Measurements from ENCODE around the gene ARMC7. TPM values are rescaled to one million over a fixed set of nuclear protein-coding genes. Genes with fewer than 3 reads are reported as not detected.
A peak's percentile ranks its signal among the peaks of the same experiment; 100 is the strongest.

The ARMC7 gene
- total and polyA plus RNA-seq, 12 donors, result 3.7 to 13.8 (median 7.8) TPM

DNA sequence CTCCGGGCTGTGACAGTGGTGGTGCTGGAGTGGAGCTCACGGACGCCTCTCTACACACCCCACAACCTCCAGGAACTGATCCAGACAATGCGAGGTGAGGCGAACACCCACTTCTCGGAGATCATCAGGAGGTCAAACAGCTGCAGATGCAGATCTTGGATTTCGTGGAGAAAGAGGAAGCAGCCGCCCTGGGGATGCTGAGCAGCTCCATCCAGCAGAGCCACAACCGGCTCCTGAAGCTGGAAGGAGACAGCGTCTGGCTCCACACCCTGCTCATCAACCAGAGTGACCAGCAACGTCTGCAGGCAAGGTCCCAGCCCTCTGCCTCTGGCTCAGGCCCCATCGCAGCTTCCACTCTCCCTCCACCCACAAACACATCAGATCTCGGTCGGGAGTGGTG is 35.2 kb upstream of the ARMC7 start:
- Histone ChIP-seq H3K27ac (peak overlapping the region in 1 of 5 donors; percentile 60), H3K9me3 (replicated peaks in 1 of 3) (no peaks in the 10 kb centered on the region), H3K36me3 (replicated peaks in 1 of 2) (no peaks in the 10 kb centered on the region), H3K4me3 (no peak overlapping the region), H3K4me1 (replicated peaks in 1 of 2) (peaks cover 14 to 34% of the 10 kb centered on the region in 2 donors), H3K27me3 (no peaks in the 10 kb centered on the region)
- no peak for DNase-seq
- intact Hi-C loops (cut with DNase I), result no loop called here
- WGBS, 4 donors, result 84 to 94% (median 87%) methylated on average over 9 to 14 of the region's 14 CpGs
- no peak for TF ChIP-seq POLR2A (IDR thresholded peaks at IDR 0.05)
- TF ChIP-seq, protein P1, sequence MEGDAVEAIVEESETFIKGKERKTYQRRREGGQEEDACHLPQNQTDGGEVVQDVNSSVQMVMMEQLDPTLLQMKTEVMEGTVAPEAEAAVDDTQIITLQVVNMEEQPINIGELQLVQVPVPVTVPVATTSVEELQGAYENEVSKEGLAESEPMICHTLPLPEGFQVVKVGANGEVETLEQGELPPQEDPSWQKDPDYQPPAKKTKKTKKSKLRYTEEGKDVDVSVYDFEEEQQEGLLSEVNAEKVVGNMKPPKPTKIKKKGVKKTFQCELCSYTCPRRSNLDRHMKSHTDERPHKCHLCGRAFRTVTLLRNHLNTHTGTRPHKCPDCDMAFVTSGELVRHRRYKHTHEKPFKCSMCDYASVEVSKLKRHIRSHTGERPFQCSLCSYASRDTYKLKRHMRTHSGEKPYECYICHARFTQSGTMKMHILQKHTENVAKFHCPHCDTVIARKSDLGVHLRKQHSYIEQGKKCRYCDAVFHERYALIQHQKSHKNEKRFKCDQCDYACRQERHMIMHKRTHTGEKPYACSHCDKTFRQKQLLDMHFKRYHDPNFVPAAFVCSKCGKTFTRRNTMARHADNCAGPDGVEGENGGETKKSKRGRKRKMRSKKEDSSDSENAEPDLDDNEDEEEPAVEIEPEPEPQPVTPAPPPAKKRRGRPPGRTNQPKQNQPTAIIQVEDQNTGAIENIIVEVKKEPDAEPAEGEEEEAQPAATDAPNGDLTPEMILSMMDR (IDR thresholded peaks at IDR 0.05), result no peak

DNA sequence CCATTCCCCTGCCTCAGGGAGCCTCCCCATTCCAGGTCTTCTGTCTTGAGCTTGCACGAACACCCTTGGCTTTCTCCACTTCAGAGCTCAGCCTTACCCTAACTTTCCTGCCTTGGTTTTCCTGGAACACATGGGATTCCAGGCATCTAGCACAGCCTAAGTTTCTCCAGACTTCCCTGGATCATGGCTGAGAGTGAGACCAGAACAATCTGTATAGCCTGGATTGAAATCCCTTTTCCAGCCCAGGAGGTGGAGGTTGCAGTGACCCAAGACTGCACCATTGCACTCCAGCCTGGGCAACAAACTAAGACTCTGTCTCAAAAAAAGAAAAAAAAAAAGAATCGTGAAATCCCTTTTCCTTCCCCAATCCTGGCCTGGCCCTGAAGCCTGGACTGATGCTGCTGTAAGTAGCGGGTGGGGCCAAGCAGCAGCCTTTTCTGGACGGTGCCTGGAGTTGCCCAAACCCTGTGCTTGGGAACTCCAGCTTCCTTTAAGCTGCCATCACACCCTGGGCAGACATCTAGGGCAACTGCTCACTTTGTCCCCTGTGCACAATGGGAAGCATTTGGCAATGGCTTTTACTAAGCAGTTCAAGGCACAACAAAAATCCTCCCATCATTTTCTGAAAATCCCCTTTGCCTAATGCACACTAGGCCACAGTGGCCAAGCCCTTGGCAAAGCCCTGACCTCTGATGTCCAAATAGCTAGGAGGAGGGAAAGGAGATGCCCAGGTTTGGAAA is 34.0 kb upstream of the ARMC7 start:
- H3K9me3 ChIP-seq (replicated peaks in 1 of 3), result no peaks in the 10 kb centered on the region
- TF ChIP-seq POLR2A (IDR thresholded peaks at IDR 0.05), result no peak
- no peaks in the 10 kb centered on the region for H3K36me3 ChIP-seq (replicated peaks in 1 of 2)
- no peaks in the 10 kb centered on the region for H3K27me3 ChIP-seq
- H3K4me3 ChIP-seq, result no peak overlapping the region
- DNase-seq, result no peak
- intact Hi-C loops (cut with DNase I), result no loop called here
- H3K4me1 ChIP-seq (replicated peaks in 1 of 2), result peaks cover 14 to 38% of the 10 kb centered on the region in 2 donors
- WGBS, 4 donors, result 62 to 70% (median 66%) methylated on average over 4 of the region's 4 CpGs
- no peak overlapping the region for H3K27ac ChIP-seq

DNA sequence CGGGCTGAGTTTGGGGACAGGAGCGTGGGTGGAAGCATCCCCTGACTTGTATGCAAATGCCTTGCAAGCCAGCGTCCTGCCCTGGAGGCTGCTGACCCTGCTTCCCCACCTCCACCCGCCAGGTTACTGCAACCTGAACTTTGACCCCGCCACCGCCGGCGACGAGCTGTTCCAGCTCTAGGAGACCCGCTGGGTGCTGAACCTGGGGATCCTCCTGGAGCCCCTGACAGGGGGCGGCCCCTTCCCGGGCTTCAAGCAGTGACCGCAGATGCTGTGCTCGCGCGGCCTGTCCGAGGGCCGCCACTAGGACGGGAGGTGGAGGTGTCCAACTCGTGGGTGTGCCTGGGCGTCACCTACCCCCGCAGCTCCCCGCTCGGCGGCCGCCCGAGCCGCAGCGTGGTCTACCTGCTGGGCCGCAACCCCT is 32.7 kb upstream of the ARMC7 start:
- 44 to 92% (median 48%) methylated on average over 4 to 30 of the region's 30 CpGs for WGBS, 4 donors
- intact Hi-C loops (cut with DNase I), result no loop called here

DNA sequence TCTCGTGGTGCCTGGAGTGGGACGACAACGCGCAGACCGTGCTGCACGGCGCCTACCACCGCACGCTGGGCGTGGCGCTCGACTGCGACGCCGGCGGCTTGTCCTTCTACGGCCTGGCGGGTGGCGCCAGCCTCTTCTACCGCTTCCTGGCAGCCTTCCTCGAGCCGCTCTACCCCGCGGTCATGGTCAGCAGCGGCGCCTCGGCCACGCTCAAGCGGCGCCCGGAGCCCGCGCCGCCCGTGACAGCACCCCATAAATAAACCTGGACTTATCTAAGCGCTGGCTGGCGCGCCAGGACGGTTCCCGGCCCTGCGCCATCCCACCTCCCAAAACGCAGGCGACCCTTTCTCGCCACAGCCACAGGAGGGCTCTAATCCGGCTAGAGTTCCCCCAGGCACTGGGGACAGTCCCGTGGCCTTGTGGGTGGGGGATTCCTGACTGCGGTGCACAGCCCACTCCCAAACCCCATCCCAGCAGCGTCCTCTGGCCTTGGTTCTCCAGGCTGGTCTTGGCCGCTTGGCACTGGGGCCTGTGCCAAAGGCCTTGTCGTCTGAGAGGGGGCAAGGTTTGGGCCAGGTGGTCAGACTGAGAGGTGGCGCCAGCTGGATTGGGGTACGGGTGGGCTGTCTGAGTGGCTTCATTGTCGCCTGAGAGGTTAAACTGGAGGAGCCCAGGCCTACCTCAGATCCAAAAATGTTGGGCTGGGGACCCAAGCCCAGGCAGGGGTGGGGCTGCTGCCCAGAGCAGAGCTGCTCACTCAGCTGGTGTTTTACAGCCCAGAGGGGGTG is 32.1 kb upstream of the ARMC7 start:
- TF ChIP-seq POLR2A (IDR thresholded peaks at IDR 0.05), result no peak
- TF ChIP-seq, protein P1 (IDR thresholded peaks at IDR 0.05), result peak in 2 of 6 experiments; percentile 8 to 12
- Histone ChIP-seq H3K27me3 (no peaks in the 10 kb centered on the region), H3K4me1 (replicated peaks in 1 of 2) (peaks cover 14 to 38% of the 10 kb centered on the region in 2 donors), H3K36me3 (replicated peaks in 1 of 2) (no peaks in the 10 kb centered on the region), H3K27ac (peak overlapping the region in 2 of 5 donors; percentile 8 to 47), H3K9me3 (replicated peaks in 1 of 3) (no peaks in the 10 kb centered on the region), H3K4me3 (peak overlapping the region in 1 of 4 donors; percentile 50)
- WGBS, 4 donors, result 3 to 29% (median 5%) methylated on average over 6 to 51 of the region's 53 CpGs
- intact Hi-C loops (cut with DNase I), result no loop called here
- DNase-seq, result peak; percentile 63 to 84 (median 77)

More for the DNA sequence above, 32.7 kb upstream of the ARMC7 start:
- TF ChIP-seq, protein P1 (IDR thresholded peaks at IDR 0.05), result no peak
- no peak for TF ChIP-seq POLR2A (IDR thresholded peaks at IDR 0.05)
- no peaks in the 10 kb centered on the region for H3K9me3 ChIP-seq (replicated peaks in 1 of 3)
- H3K4me3 ChIP-seq, result peak overlapping the region in 1 of 4 donors; percentile 50
- peak overlapping the region in 1 of 5 donors; percentile 47 for H3K27ac ChIP-seq
- peaks cover 14 to 38% of the 10 kb centered on the region in 2 donors for H3K4me1 ChIP-seq (replicated peaks in 1 of 2)
- no peak for DNase-seq
- H3K27me3 ChIP-seq, result no peaks in the 10 kb centered on the region
- no peaks in the 10 kb centered on the region for H3K36me3 ChIP-seq (replicated peaks in 1 of 2)
